ENCODE data around the gene SEPTIN5.
"Not testable (repeated sequence)": the region's sequence is repeated elsewhere in the genome, so short reads cannot be mapped to it uniquely, and the experiment has no call there.

Gene SEPTIN5

DNA sequence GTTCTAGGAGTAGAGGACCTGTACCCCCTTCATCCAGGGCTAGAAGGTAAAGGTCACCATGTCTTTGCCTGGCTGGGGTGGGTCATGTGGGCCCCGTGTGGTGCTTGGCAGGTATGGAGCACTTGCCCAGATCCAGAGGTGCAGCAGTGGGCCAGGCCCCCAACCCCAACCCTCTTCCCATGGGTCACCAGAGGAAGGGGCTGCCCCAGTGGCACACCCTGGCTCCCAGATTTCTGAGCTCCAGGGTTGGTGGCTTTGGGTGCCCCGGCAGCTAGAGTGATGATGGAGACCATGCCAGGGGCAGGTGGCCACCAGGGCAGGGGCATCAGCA lies 6.7 kb downstream of the SEPTIN5 start:
- DNase-seq: no peak

DNA sequence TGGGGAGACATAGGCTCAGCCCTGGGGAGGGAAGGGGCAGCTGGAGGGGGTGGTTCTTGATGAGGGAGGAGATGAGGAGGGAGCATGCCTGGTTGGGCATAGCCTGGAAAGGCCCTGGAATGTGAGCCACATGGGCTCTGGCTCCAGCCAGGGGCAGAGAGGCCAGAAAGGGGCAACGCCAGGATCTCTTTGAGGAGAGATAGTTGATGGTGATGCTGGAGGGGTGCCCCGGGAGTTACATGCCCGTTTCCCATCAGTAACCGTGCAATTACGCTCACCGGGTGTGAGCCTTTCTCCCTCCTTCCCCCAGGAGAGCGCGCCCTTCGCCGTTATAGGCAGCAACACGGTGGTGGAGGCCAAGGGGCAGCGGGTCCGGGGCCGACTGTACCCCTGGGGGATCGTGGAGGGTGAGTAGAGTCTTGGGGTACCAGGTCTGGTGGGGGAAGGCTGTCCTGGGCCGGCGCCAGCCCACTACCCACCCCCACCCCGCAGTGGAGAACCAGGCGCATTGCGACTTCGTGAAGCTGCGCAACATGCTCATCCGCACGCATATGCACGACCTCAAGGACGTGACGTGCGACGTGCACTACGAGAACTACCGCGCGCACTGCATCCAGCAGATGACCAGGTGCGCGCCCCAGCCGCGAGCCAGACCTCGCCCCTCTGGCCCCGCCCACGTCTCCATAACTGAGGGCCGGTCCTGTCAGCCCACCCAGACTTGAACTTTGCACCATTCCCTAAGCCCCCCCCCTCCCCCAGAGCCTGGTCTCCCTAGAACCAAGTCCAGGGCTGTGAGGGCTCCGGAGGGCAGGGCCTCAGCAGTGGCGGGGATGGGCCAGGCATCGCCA lies 7.3 kb downstream of the SEPTIN5 start:
- no peak for DNase-seq

- no peak for DNase-seq
Observed at GRCh38 chr22:19722178-19722981, 8.1 kb downstream of the SEPTIN5 start.

DNA sequence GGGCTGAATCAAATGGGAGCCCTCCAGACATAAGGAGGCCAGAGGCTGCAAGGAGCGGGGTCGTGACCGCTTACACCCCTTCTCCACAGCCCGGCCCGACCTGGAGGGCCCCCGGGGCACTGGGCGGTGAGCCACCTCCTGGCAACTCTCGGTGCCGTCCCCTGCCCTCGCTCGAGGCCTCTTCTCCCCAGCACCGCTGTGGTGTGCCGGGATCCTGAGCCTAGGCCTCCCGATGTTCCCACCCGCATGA lies 8.6 kb downstream of the SEPTIN5 start:
- DNase-seq: no peak

DNA sequence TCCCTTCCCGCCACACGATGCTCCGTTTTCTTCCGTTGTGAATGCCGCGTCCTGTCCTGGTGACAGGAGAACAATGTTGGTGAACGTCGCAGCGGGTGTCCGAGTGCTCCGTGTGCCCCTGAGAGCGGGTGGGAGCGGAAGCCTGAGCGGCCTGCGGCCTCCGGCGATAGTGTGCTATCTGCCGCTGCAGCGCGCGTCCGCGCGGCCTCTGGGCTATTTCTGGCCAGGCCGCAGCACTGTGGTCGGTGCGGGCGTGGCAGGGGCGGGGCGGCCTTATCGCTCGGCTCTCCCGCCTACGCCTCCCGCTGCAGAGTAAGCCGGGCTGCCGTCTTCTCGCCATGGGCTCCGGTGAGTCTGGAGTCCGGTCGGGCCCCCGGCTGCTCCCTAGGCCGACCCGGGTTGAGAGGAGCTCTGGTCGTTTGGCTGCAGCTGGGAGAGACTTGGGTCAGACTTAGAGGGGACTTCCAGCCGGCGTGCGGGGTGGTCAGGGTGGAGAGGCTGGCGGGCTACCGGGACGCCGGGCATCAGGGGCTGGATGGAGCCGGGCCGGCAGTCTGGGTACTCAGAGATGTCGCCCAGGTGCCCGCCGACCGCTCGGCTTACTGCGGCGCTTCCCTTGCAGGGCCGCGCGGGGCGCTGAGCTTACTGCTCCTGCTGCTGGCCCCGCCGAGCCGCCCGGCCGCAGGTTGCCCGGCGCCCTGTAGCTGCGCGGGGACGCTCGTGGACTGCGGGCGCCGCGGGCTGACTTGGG lies 9.1 kb downstream of the SEPTIN5 start, which contains the start of gene GP1BB:
Gene GP1BB (plus strand): TSS at position 308 of the 751 bp plus-strand sequence. CDS start 31 bp downstream, at position 339.
- DNase-seq: peak; percentile 34

GRCh38 chr22:19723983-19724827 lies 9.9 kb downstream of the SEPTIN5 start:
- DNase-seq: peak; percentile 21

DNA sequence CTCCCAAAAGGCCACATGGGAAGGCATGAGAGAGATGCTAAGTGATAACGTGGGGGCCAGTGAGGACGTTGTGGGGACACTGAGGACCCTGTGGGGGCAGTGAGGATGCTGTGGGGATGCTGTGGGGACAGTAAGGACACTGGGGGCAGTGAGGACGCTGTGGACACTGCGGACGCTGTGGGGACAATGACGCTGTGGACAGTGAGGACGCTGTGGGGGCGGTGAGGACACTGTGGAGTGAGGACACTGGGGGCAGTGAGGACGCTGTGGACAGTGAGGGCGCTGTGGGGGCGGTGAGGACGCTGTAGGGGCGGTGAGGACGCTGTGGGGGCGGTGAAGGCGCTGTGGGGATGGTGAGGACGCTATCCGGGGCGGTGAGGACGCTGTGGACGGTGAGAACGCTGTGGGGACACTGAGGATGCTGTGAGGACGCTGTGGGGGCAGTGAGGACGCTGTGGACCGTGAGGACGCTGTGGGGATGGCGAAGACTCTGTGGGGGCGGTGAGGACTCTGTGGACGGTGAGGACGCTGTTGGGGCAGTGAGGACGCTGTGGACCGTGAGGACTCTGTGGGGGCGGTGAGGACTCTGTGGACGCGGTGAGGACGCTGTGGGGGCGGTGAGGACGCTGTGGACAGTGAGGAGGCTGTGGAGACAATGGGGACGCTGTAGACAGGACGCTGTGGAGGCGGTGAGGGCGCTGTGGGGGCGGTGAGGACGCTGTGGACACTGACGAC lies 10.8 kb downstream of the SEPTIN5 start:
- DNase-seq: no peak

DNA sequence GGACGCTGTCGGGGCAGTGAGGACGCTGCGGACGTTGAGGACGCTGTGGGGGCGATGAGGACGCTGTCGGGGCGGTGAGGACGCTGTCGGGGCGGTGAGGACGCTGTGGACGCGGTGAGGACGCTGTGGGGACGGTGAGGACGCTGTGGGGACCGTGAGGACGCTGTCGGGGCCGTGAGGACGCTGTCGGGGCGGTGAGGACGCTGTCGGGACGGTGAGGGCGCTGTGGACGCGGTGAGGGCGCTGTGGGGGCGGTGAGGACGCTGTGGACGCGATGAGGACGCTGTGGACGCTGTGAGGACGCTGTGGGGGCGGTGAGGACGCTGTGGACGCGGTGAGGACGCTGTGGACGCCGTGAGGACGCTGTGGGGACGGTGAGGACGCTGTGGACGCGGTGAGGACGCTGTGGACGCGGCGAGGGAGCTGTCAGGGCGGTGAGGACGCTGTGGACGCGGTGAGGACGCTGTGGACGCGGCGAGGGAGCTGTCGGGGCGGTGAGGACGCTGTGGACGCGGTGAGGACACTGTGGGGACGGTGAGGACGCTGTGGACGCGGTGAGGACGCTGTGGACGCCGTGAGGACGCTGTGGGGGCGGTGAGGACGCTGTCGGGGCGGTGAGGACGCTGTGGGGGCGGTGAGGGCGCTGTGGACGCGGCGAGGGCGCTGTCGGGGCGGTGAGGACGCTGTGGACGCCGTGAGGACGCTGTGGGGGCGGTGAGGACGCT lies 11.9 kb downstream of the SEPTIN5 start:
- DNase-seq: not testable (repeated sequence)

- DNase-seq: no peak
Observed at GRCh38 chr22:19727310-19728150, 13.2 kb downstream of the SEPTIN5 start.

DNA sequence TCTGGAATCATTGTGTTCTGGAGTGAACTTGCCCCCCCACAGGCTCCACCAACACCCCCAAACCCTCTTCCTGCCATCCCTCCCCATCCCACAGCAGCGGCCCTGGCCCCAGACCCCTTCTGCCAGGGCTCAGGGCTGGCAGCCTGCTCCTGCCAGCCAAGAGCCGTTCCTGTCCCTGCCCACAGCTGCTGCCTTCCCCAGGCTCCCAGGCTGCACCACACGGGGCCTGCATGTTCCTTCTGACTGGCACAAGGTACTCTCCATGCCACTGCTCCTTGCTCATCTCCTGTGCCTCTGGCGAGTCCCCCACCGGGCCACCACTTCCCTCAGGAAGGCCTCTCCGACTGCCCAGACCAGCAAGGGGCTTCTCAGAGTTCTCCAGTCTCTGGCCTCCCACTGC lies 14.0 kb downstream of the SEPTIN5 start:
- no peak for DNase-seq

DNA sequence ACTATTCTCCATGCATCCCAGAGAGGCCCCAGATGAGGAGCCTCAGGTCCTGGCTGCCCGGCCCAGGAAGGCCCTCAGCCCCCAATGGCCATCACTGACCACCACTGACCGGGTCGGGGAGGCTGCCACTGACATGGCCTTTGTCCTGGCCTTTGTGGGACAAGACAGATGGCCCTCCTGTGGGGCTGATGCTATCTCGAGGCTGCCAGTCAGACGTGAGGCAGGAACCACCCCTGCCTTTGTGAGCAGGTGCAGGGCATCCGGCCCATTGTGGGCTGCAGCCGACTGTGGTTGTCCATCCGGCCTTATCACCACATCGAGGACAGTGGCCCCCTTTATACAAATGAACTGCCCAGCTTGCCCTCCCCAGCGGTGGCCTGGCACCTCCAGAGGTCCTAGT lies 14.5 kb downstream of the SEPTIN5 start:
- no peak for DNase-seq

DNA sequence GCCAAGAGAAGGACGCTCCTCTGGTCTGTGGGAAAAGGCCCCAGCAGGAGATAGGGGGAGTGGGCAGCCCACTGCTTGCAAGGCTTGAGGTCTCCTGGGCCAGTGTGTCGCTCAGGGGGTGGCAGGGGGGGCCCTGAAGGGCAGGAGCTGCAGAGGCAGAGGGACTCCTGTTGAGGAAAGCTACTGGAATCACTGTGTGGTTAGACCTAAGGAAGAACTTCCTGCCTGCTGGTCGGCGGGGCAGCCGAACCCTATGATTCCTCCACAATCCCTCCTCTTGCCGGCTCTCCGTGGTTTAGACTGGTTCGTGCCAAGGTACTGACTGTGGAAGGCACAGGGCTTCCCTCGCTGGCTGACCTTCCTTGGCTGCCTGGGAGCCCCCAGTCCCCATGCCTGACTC lies 15.2 kb downstream of the SEPTIN5 start:
- no peak for DNase-seq

DNA sequence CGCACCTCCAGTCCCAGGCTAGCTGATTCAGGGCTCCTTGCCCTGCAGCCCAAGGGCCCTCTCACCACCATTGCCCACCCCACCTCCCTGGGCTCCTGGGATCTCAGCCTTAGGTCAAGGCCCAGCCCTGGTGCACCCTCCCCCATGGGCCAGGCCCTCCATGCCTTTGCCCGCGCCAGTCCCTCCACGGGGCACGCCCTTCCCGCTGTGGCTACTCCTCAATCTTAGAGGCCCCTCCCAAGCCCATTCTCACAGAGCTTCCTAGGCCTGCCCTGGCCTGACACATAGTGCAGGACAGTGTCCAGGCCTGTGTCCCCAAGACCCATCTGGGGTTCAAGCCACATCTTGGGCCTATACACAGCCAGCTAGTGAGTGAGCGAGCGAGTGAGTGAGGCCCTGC lies 15.9 kb downstream of the SEPTIN5 start:
- no peak for DNase-seq

GRCh38 chr22:19730655-19731360 lies 16.5 kb downstream of the SEPTIN5 start:
- peak; percentile 85 for DNase-seq

- DNase-seq: no peak
Observed at GRCh38 chr22:19731361-19732135, 17.2 kb downstream of the SEPTIN5 start.

DNA sequence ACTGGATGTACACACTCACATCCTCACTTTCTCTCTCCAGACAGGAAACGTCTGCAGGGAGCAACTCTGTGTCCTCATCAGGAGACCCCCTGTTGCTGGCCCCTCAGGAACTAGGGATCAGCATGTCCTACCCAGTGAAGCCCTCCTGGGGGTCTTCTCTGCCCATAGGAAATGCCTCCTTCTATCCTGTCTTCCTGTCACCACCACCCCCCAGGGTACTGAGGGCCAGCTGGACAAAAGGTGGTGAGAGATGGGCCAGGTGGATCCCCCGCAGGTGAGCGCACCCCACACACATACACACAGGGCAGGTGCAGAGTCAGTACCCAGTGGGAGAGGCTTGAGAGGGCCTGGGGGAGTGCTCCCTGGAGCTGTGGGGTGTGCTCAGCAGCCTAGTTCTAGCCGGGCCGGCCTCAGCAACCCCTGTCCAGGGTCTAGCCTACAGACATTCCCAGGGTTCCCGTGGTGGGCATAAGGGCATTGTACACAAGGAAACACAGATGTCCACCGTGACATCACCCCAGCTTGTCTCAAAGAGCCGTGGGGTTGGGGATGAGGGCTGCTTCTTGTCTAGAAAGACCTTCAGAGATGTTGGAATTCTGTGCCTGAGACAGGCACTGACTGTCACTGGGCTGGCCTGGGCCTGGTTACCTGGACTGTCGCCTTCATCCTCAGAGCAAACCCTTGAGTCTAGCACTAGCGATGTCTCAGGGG lies 18.3 kb downstream of the SEPTIN5 start:
- no peak for DNase-seq

- DNase-seq: no peak
Observed at GRCh38 chr22:19733755-19734154, 19.5 kb downstream of the SEPTIN5 start.

GRCh38 chr22:19734163-19734562 lies 19.9 kb downstream of the SEPTIN5 start:
- no peak for DNase-seq
